Activated CD8-positive, alpha-beta memory T cell treated with anti-CD3 and anti-CD28 coated beads, Interleukin-2, amount 10 ng/mL, durations not matched to agents 7 days and 5 days (primary cell): ENCODE results near the gene TBPL1. TPM values are rescaled to one million over a fixed set of nuclear protein-coding genes. Genes with fewer than 3 reads are reported as not detected.

Source experiments
- ATAC-seq: fragments of 150-1000 bp; cut with Tn5 transposase; one replicate; pipeline ENCODE4 v1.10.0; 2021; ENCODE audit warnings: moderate library complexity
- CTCF ChIA-PET: fragments of 350-600 bp; sonication (Branson Sonifier 250); formaldehyde crosslinking; loops from one replicate; lab custom pipeline; 2021; ENCODE audit warnings: antibody characterized with exemption; lab: Charles Lee
- DNase-seq: peaks from one replicate; pipeline ENCODE4 v3.0.0-alpha.2; 2020
- H3K27ac Mint-ChIP-seq: one replicate; pipeline ENCODE4 v1.8.0; 2021; ENCODE audit warnings: mild to moderate bottlenecking, mixed read lengths
- H3K27me3 Mint-ChIP-seq: one replicate; pipeline ENCODE4 v1.8.0; 2021; ENCODE audit warnings: mixed read lengths
- H3K36me3 Mint-ChIP-seq: one replicate; pipeline ENCODE4 v1.8.0; 2021; ENCODE audit warnings: mild to moderate bottlenecking, mixed read lengths
- H3K4me1 Mint-ChIP-seq: one replicate; pipeline ENCODE4 v1.8.0; 2021; ENCODE audit warnings: mixed read lengths
- H3K4me3 Mint-ChIP-seq: one replicate; pipeline ENCODE4 v1.8.0; 2021; ENCODE audit warnings: mild to moderate bottlenecking, moderate library complexity, mixed read lengths
- H3K9me3 Mint-ChIP-seq: one replicate; pipeline ENCODE4 v1.8.0; 2022; ENCODE audit warnings: low read depth, mixed read lengths
- total RNA-seq, 2 experiments: library from RNA; stranded (reverse); gene quantifications; one replicate each; pipeline ENCODE4 v1.2.3, GENCODE V29; 2021

Gene TBPL1
- total RNA-seq, 2 experiments from 2014 or later = 30.7 to 33.9 TPM

DNA sequence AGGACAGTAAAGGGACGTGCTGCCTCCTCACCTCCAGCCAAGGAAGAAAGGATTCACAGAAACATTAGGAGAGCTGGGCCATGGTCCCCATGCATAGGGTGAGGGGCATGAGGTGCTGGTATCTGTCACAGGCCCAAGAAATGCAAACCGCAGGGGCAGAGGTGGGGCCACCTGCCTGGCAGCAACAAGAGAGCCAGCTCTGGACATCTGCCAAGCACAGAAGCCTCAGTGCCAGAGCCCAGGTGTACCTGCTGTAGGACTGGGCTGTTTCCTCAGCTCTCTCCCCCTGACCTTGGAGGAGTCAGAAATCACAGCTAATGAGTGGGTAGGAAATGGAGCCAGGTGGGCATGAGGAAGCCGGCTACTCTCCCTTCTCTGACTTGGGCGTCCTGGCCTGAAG, 54.1 kb downstream of the TBPL1 start:
- DNase-seq (no peak), ATAC-seq (no peak)
- no peaks in the 10 kb centered on the region for H3K36me3 Mint-ChIP-seq
- peaks cover 37% of the 10 kb centered on the region for H3K27me3 Mint-ChIP-seq
- H3K4me1 Mint-ChIP-seq = no peaks in the 10 kb centered on the region
- no peak overlapping the region for H3K27ac Mint-ChIP-seq
- H3K4me3 Mint-ChIP-seq = no peak overlapping the region
- CTCF ChIA-PET = no interaction called here
- H3K9me3 Mint-ChIP-seq = no peaks in the 10 kb centered on the region

DNA sequence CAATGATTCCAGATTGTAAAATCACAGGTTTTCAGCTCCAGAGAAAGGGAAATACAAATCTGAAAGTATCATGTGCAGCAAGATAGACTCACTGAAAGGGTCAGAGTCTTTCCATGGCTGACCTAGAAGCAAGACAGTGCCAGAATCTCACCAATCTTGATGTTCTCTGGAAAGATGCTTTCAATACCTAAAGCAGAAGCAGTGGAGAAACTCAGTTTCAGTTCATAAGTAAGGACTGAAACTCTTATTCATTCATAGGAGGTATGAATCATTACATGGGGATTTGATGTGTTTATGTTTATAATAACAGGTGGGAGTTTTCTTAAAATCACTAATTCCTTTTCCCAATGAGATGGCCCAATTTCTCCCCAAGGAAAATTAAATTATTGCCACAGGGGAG, 56.9 kb downstream of the TBPL1 start:
- H3K9me3 Mint-ChIP-seq = no peaks in the 10 kb centered on the region
- H3K4me3 Mint-ChIP-seq = no peak overlapping the region
- no peaks in the 10 kb centered on the region for H3K36me3 Mint-ChIP-seq
- CTCF ChIA-PET = no interaction called here
- no peak overlapping the region for H3K27ac Mint-ChIP-seq
- H3K27me3 Mint-ChIP-seq = peaks cover 27% of the 10 kb centered on the region
- ATAC-seq (no peak), DNase-seq (no peak)
- no peaks in the 10 kb centered on the region for H3K4me1 Mint-ChIP-seq

DNA sequence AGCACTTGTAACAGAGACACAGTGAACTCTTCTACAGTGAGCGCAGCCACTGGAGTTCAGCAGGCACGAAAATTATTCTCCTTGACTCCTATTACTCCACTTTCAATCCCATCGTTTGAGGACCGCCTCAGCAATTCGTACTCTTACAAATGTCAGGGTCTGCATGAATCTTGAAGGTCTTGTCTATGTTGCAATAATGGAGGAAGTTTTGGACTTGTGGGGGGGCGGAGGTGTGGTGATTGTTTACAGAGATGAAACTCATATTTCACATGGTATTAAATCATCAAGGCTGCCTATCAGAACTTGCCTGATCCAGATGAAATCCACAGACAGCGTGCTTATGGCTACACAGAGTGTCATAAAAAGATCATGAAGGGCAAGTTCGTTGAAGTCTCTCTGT, 57.4 kb downstream of the TBPL1 start:
- CTCF ChIA-PET = no interaction called here
- Mint-ChIP-seq H3K36me3 (no peaks in the 10 kb centered on the region), H3K27me3 (peaks cover 27% of the 10 kb centered on the region), H3K4me3 (no peak overlapping the region), H3K9me3 (no peaks in the 10 kb centered on the region), H3K27ac (no peak overlapping the region), H3K4me1 (no peaks in the 10 kb centered on the region)
- no peak for DNase-seq
- ATAC-seq = no peak

DNA sequence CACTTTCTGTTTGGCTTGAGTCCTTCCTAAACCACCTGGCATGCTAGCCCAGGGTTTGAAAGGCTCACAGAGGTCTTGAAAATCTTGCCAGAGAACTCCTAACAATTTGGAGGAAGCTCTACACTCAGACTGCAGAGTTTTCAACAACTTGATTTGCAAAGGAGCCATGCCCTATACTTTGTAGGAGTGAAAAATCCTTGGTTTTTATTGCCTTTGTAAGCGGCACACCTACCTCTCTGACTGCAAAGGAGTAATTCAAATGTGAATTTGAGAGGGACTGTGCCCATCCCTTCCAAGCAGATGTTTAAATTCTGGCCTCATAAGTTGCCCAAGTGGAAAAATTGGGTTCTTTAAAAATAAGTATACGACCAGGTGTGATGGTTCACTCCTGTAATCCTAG, 58.0 kb downstream of the TBPL1 start:
- no peak overlapping the region for H3K4me3 Mint-ChIP-seq
- no peaks in the 10 kb centered on the region for H3K9me3 Mint-ChIP-seq
- H3K4me1 Mint-ChIP-seq = no peaks in the 10 kb centered on the region
- CTCF ChIA-PET = no interaction called here
- no peaks in the 10 kb centered on the region for H3K36me3 Mint-ChIP-seq
- DNase-seq = no peak
- no peak overlapping the region for H3K27ac Mint-ChIP-seq
- no peak for ATAC-seq
- H3K27me3 Mint-ChIP-seq = peaks cover 25% of the 10 kb centered on the region

DNA sequence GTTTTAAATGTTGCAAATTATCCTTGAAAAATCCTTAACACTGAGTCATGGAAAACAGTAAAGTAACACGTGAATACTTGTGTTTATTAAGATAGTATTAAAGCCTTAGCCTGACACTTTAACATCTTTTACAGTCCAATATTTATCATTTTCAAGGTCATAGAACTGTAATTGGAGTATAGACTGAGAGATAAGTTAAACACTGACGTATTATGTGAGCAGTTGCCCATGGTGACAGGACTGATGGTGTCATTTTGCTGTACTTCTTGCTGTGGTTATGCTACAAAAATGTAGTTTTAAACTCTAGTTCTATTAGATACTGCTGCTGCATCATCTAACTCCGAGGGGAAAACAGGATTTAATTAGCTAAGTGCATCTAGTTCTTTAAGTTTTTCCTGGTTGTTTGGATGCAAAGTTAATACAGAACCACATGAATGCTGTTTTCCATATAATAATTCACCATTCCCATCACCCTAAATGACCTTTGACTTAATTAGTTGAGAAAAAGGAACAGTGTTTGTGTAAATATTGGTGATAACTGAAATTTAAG, 61.6 kb downstream of the TBPL1 start:
- no peaks in the 10 kb centered on the region for H3K36me3 Mint-ChIP-seq
- H3K9me3 Mint-ChIP-seq = no peaks in the 10 kb centered on the region
- CTCF ChIA-PET = no interaction called here
- H3K4me1 Mint-ChIP-seq = no peaks in the 10 kb centered on the region
- H3K4me3 Mint-ChIP-seq = no peak overlapping the region
- H3K27ac Mint-ChIP-seq = no peak overlapping the region
- ATAC-seq (no peak), DNase-seq (no peak)
- H3K27me3 Mint-ChIP-seq = peaks cover 25% of the 10 kb centered on the region

DNA sequence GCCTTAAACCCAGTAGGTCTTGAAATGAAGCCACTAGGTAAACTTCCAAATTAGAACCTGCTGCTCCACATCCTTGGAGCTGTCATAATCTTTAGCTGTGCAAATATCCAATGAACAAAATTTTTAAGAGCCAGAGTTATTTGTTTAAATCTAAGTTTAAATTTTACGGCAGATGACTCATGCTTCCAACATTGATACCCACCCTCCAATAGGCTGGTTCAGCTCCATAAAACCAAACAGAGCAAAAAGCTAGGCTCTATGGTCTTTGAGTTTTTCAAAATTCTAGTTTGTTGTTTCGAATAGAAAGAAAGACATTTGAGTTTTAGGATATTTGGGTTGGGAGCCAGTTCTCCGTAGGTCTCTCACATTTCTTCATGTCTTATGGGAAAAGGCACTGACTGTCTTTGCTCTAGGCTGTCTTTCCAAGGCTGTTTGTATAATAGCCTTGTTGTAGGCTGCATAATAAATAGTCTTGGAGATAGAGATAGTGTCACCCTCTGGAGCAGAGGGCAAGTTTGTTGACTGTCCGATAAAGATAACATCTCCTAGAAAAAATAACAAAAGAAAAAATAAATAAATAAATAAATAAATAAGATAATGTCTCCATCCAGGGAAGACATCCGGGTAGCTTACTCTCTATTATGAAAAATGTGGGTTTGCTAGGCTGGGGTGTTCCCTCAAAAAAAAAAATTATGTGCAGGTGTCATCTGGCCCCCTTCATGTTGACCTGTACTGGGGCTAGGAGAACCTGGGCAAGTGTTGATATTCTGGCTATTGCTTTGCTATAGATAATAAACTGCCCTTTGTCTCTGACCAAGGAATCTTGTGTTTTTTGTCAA, 62.9 kb downstream of the TBPL1 start:
- Mint-ChIP-seq H3K9me3 (no peaks in the 10 kb centered on the region), H3K27ac (no peak overlapping the region), H3K4me1 (no peaks in the 10 kb centered on the region), H3K27me3 (peaks cover 14% of the 10 kb centered on the region), H3K36me3 (no peaks in the 10 kb centered on the region), H3K4me3 (no peak overlapping the region)
- CTCF ChIA-PET = no interaction called here
- no peak for ATAC-seq
- no peak for DNase-seq

DNA sequence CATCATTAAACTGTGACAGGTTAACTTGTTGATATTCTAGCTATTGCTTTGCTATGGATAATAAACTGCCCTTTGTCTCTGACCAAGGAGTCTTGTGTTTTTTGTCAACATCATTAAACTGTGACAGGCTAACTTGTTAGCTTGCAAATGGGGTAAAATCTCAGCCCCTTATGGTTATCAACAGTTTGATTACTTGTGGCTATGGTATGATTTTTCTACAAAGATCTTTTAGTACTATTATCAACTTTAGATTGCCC, 63.5 kb downstream of the TBPL1 start:
- Mint-ChIP-seq H3K27me3 (peaks cover 14% of the 10 kb centered on the region), H3K4me3 (no peak overlapping the region), H3K4me1 (no peaks in the 10 kb centered on the region), H3K9me3 (no peaks in the 10 kb centered on the region), H3K27ac (no peak overlapping the region), H3K36me3 (no peaks in the 10 kb centered on the region)
- no peak for ATAC-seq
- DNase-seq = no peak
- CTCF ChIA-PET = no interaction called here

DNA sequence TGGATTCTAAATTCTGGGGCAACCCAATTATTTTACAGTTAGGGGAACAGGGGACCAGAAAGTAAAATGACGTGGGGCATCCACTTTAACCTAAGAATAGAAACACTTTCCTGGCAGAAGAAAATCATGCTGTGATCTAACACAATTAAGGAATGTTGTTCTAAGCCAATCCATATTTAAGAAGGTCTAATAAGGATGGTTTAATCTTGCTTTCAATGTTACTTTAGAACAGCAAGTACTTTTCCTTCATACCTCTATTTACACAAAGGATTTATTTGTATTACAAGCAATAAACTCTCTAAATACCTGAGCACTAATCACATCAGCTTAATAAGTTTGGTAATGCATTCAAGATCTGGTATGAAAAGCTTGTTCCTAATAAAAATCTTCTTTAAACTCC, 67.0 kb downstream of the TBPL1 start:
- Mint-ChIP-seq H3K36me3 (no peaks in the 10 kb centered on the region), H3K27me3 (peaks cover 11% of the 10 kb centered on the region), H3K4me1 (no peaks in the 10 kb centered on the region), H3K9me3 (no peaks in the 10 kb centered on the region), H3K4me3 (no peak overlapping the region), H3K27ac (no peak overlapping the region)
- CTCF ChIA-PET = no interaction called here
- no peak for ATAC-seq
- DNase-seq = no peak

DNA sequence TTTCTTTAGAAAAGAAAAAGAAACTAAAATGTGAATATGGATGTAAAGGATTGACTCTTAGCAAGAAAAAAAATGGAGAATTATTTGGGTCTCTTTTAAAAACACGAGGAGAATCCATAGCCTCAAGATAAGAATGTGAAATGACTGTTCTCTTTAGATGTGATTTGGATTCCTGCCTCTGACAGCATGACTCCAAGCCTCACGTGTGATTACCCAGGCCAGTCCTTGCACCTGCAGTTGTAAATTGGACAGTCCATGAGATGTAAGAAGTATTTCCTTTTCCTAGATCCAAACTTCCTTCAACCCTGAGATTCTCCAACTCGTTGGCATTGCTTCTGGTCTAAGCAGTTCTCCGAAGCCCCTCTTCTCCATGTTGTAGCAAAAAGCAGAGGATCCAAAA, 67.5 kb downstream of the TBPL1 start:
- no peak overlapping the region for H3K4me3 Mint-ChIP-seq
- no peaks in the 10 kb centered on the region for H3K4me1 Mint-ChIP-seq
- no peaks in the 10 kb centered on the region for H3K9me3 Mint-ChIP-seq
- ATAC-seq (no peak), DNase-seq (no peak)
- no peak overlapping the region for H3K27ac Mint-ChIP-seq
- CTCF ChIA-PET = no interaction called here
- H3K36me3 Mint-ChIP-seq = no peaks in the 10 kb centered on the region
- H3K27me3 Mint-ChIP-seq = peaks cover 11% of the 10 kb centered on the region

DNA sequence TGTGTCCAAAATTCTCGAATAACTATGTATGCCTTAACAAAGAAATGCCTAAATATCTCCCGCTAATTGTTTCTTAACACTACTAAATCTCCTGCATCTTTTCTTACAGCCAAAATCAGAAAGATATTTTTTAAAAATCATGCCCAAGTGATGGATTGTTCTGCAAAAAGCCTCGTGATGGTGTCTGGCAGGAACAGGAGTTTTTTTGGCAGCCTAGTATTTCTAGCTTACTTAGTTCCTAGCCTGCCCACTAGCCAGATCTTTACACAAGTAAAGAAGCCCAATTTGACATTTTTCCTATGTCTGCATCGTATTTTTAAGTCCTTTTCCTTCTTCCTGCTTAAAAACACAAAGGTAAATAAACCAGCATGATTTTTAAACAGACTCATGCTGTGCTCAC, 67.9 kb downstream of the TBPL1 start:
- no peaks in the 10 kb centered on the region for H3K36me3 Mint-ChIP-seq
- H3K9me3 Mint-ChIP-seq = no peaks in the 10 kb centered on the region
- no peak overlapping the region for H3K27ac Mint-ChIP-seq
- no peaks in the 10 kb centered on the region for H3K4me1 Mint-ChIP-seq
- CTCF ChIA-PET = no interaction called here
- ATAC-seq = no peak
- no peak for DNase-seq
- peaks cover 11% of the 10 kb centered on the region for H3K27me3 Mint-ChIP-seq
- H3K4me3 Mint-ChIP-seq = no peak overlapping the region

DNA sequence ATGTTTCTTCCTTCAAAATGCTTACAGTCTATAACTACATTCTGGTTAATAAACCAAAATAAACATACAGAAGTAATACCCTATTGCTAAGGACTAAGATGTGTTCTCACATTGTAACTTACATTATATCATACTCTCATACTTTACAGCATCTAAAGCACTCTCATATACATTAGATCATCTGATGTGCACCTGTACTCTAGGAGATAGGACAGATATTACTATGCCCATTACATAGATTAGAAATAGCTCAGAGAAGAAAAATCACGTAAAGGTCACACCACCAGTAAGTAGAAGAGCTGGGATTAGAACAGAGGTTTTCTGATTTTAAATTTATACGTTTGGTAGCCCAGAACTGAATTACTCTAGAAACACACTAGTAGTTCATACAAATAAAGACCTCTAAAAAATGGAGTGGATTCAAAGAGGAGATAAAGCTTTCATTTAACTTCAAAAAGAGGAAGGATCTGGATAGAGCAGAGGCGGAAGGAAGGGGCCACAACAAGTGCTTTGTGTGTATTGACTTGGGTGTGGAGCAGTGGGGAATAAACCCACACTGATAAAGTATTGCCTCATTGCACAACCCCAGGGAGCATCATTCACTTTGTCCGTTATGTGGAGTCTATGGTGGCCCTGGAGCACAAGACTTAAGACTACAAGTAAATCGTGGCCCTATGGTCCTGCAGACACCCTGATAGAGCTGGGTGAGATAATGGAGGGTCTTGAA, 68.5 kb downstream of the TBPL1 start:
- Mint-ChIP-seq H3K4me1 (no peaks in the 10 kb centered on the region), H3K27me3 (peaks cover 11% of the 10 kb centered on the region), H3K27ac (no peak overlapping the region), H3K9me3 (no peaks in the 10 kb centered on the region), H3K36me3 (no peaks in the 10 kb centered on the region), H3K4me3 (no peak overlapping the region)
- CTCF ChIA-PET = no interaction called here
- DNase-seq (no peak), ATAC-seq (no peak)

DNA sequence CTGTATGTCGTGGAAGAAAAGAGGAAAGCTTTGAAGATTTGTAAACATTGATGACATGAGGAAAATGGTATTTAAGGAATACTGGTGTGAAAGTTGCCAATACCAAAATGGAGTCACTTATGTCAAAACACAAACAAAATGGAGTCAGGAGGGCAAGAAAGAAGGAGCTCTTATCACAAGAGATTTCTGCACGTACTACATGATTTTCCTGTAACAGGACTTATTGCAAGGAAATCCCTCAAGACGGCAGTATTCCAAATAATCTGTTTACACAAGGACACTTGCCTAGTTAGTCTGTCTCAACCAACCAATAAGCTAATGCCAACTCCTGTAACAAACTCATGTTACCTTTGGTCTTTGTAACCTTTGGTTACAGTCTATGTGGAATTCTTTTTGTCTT, 69.6 kb downstream of the TBPL1 start:
- no peaks in the 10 kb centered on the region for H3K36me3 Mint-ChIP-seq
- ATAC-seq (no peak), DNase-seq (no peak)
- no peak overlapping the region for H3K27ac Mint-ChIP-seq
- no peaks in the 10 kb centered on the region for H3K4me1 Mint-ChIP-seq
- peaks cover 11% of the 10 kb centered on the region for H3K27me3 Mint-ChIP-seq
- no peaks in the 10 kb centered on the region for H3K9me3 Mint-ChIP-seq
- H3K4me3 Mint-ChIP-seq = no peak overlapping the region
- CTCF ChIA-PET = interaction anchor here (1.4 kb wide), 1 partner anchor 106 kb away, joined by 3 read pairs; no protein-coding TSS in a partner anchor

DNA sequence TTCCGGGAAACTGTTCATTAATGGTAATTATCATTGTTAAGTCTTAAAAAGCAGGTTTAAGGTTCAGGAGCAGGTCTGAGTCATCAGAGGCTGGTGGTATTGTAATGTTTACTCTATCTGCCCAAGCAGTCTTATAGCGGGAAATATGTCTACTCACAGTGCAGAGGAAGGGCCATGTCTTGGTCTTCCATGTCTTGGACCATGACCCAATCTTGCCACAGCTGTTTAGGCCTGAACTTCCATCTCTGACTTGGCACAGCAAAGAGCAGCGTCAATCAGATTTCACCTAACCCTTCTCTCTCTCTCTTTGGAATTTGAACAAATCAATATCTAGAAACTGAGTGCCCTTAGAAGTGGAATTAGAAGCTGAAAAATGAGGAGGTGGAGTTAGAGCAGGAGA, 73.6 kb downstream of the TBPL1 start:
- H3K4me1 Mint-ChIP-seq = no peaks in the 10 kb centered on the region

DNA sequence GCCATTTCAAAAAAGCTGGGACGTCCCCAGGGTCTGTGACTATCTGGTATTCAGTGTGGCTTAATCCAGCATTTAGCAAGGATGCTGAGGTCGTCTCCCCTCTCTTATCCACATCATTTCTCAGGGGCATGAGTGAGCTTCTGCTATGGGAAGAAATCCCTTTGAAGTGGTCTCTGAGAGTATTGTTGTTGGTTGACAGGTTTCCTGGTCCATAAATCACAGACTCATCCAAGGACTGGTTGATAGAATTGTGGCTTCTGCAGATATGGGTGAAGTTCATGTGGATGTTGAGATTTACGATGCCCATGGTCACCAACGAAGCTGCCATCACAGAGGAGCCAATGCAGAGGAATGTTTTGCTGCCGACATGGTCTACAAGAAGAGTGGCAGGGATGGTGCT, 75.4 kb downstream of the TBPL1 start:
- no peak for ATAC-seq
- Mint-ChIP-seq H3K27me3 (peaks cover 6% of the 10 kb centered on the region), H3K27ac (no peak overlapping the region), H3K36me3 (no peaks in the 10 kb centered on the region), H3K4me1 (no peaks in the 10 kb centered on the region), H3K4me3 (no peak overlapping the region), H3K9me3 (no peaks in the 10 kb centered on the region)
- no peak for DNase-seq
- CTCF ChIA-PET = no interaction called here

More for the DNA sequence above, 73.6 kb downstream of the TBPL1 start:
- H3K27me3 Mint-ChIP-seq = peaks cover 9% of the 10 kb centered on the region
- CTCF ChIA-PET = interaction anchor here (1.2 to 1.3 kb wide), 2 partner anchors 85 to 105 kb away, joined by 3 read pairs; no protein-coding TSS in a partner anchor
- ATAC-seq = no peak
- no peaks in the 10 kb centered on the region for H3K9me3 Mint-ChIP-seq
- H3K4me3 Mint-ChIP-seq = no peak overlapping the region
- H3K27ac Mint-ChIP-seq = no peak overlapping the region
- DNase-seq = no peak
- no peaks in the 10 kb centered on the region for H3K36me3 Mint-ChIP-seq
